ENCODE data around the gene RPSA.
A peak's percentile ranks its signal among the peaks of the same experiment; 100 is the strongest.
"Not testable (repeated sequence)": the region's sequence is repeated elsewhere in the genome, so short reads cannot be mapped to it uniquely, and the experiment has no call there.

The RPSA gene

GRCh38 chr3:39456159-39456558, 49.6 kb downstream of the RPSA start:
- no peak for DNase-seq (ENCODE audit: low spot score)

GRCh38 chr3:39457361-39457760, 50.8 kb downstream of the RPSA start:
- DNase-seq (ENCODE audit: low spot score): no peak

- DNase-seq (ENCODE audit: low spot score): not testable (repeated sequence)
Measured at GRCh38 chr3:39458579-39458978, 52.1 kb downstream of the RPSA start.

- DNase-seq (ENCODE audit: low spot score): peak; percentile 98
Measured at GRCh38 chr3:39460677-39461076, 54.2 kb downstream of the RPSA start.

All from pons (tissue), 1 donor.